Measurements from ENCODE around the gene CYP2U1. TPM values are rescaled to one million over a fixed set of nuclear protein-coding genes. Genes with fewer than 3 reads are reported as not detected.
"Not testable (repeated sequence)": the region's sequence is repeated elsewhere in the genome, so short reads cannot be mapped to it uniquely, and the experiment has no call there.

CYP2U1 gene
- total RNA-seq, 1 experiment from 2014 or later: 13.1 TPM

DNA sequence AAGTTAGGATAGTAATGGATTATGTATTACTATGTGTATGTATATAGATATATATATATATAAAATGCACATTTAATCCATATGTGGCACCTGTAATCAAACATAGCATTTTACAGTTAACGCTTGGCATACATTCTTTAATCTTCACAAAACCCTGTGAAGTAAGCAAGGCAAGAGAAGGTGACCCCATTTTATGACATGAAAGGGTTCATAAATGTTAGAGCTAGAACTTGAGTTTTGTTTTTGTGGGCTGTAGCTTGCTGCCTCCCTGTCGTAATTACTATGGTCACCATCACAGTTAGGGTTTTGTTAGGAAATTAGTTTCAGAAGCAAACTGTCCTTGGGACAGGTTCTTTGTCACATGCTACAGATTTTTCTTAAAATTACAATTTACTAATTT is 13.8 kb upstream of the CYP2U1 start:
- DNase-seq (ENCODE audit: low spot score): no peak

DNA sequence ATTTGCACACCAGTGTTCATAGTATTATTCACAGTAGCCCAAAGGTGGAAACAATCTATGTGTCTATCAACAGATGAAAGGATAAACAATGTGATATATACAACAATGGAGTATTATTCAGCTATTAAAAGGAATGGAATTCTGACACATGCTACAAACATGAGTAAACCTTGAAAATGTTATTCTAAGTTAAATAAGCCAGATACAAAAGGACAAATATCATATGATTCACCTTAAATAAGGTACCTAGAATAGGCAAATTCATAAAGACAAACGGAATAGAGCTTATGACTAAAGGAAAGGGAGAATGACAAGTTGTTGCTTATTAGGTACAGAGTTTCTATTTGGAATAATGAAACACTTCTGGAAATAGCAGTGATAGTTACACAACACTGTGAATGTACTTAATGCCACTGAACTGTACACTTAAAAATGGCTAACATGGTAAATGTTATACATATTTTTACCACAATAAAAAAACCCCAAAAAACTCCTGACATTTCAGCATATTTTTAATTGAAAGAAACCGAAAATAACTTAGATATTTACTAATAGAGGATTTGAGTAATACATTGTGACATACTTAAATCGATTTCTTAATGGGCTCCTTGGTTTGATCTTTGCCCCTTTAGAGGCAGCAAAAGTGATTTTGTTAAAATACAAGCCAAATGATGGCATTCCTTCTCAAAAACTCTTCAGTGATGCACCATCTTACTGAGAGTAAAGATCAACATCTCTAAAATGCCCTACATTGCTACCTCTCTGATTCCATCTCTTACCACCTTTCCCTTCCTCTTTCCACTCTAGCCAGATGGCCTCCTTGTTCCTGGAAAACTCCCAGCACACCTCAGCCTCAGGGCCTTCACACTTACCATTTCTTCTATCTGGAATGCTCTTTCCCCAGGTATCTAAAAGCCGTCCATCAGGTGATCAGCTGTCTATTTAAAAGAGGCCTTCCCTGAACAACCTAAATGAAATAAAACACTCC is 8.6 kb upstream of the CYP2U1 start:
- DNase-seq (ENCODE audit: low spot score): no peak

DNA sequence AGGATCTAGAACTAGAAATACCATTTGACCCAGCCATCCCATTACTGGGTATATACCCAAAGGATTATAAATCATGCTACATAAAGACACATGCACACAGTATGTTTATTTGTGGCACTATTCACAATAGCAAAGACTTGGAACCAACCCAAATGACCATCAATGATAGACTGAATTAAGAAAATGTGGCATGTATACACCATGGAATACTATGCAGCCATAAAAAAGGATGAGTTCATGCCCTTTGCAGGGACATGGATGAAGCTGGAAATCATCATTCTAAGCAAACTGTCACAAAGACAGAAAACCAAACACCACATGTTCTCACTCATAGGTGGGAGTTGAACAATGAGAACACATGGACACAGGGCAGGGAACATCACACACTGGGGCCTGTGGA is 5.6 kb upstream of the CYP2U1 start:
- DNase-seq (ENCODE audit: low spot score): not testable (repeated sequence)

DNA sequence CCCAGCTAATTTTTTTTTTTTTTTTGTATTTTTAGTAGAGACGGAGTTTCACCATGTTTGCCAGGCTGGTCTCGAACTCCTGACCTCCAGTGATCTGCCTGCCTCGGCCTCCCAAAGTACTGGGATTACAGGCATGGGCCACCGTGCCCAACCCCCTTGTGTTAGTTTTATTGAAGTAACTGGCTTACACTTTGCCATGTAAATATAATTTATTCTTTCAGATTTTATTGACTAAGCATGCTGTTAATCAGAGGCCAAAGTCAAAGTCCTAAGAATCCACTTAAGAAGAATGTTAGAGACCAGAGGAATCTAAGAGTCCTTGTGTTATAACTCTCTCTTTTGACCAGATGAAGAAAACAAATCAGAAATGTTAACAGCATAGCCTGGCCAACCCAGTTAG is 4.5 kb upstream of the CYP2U1 start:
- not testable (repeated sequence) for DNase-seq (ENCODE audit: low spot score)

DNA sequence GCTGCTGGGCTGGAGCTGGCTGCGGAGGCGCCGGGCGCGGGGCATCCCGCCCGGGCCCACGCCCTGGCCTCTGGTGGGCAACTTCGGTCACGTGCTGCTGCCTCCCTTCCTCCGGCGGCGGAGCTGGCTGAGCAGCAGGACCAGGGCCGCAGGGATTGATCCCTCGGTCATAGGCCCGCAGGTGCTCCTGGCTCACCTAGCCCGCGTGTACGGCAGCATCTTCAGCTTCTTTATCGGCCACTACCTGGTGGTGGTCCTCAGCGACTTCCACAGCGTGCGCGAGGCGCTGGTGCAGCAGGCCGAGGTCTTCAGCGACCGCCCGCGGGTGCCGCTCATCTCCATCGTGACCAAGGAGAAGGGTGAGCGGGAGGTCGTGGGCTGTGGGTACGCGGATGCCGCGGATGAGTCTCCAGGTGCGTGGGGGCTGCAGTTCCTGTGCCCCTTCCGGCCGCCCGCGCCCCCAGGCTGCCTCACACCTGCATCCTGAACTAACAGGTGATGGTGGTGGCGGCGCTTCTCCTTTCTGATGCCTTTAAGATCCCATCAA is 499 bp downstream of the CYP2U1 start:
- DNase-seq (ENCODE audit: low spot score): no peak

DNA sequence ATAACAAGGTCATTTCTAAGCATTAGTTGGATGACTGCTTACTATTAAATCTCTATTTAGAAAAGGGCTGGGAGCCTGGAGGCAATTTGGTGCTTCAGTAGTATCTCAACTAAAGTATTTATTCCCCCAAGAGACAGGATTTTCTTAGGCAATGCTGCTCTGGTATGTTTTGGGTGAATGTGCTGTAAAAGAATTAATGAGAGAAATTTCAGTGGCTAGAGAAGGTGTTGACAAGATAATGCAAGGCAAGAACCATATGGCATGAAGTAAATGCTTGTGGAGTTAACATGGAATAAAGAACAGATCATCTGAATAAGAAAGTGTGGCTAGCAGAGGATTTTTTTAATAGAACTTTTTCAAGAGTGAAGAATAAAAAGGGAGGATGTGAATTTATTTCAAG is 3.9 kb downstream of the CYP2U1 start:
- no peak for DNase-seq (ENCODE audit: low spot score)

DNA sequence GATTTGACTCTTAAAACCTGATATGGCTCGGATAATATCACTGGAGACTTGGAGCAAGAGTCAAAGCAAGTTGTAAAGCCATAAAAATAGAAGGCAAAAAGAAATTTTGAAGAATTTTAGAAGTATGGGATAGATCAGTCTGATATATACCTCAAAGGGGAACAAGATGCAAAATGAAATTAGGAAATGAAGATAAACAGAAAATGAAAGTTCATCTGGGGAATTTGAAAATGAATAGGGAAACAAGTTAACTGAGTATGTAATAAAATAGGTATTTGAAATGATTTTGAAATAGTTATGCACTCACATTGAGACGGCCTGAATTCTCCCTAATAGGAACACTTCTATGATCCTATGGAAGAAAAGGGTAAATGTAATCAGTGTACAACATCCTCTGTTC is 5.7 kb downstream of the CYP2U1 start:
- DNase-seq (ENCODE audit: low spot score): no peak

DNA sequence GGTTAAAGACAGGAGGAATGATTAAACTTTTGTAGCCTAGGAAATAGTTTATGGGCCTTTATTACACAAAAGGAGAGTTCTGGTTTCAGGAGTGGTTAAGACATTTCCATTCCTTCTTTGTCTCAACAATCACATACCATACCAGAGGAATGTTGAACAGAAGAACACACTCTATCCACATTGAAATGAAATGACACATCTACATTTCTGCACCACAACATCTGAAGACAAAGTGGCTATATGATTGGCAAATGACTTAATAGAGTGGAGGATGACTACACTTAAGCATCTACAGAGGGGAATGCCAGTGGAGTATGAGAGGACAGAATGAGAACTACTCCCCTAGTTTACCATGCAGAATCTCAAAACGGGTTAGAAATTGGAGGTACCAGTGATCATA is 8.0 kb downstream of the CYP2U1 start:
- no peak for DNase-seq (ENCODE audit: low spot score)

DNA sequence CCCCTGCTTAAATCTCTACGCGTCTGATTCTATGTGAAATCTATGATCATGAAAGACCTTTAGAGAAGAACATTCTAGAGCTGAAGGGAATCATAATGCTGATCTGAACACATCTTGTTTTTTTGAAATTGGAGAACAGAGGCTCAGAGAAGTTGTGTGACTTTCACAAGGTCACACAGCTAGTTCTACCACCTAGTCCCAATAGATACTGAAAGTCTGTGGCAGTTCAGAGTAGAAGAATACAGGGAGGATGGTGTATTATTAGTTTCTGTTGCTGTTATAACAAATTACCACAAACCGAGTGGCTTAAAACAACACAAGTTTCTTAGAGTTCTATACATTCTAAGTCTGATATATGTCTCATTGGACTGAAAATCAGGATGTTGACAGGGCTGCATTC is 14.5 kb downstream of the CYP2U1 start:
- DNase-seq (ENCODE audit: low spot score): no peak

DNA sequence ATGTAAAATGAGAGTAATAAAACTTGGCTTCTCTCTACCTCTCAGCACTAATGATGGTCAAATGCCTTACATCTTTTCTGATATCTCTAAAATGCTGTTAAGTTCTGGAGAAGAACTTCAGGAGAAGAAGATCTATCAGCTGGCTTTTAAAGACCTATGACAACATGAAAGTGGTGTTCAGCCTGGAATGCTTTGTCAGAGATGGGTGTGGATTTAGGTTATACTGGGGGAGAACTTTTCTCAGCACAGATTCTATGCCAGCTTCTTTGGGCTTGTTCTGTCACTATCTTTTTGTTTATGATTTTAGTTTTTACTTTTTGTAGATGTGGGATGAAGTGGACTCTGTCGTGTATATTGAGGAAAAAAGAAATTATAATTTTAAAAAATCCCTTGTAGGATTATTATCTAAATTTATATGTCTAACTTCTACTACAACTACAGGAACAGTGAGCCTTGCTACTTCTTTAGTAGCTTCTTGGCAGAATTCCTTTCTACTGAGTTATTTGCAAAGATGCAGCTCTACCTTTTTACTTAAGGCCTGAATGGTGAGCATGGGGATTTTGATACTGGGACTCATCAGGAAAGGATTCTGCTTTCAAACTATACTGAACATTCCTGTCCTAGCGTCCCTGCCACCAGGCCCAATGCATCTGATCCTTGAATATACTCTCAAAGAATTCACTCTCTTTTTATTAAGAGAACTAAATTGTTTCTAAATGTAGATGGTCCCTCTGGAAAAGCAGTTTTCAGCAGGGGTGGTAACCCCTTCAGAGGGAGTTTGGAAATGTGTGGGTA is 19.6 kb downstream of the CYP2U1 start:
- no peak for DNase-seq (ENCODE audit: low spot score)

DNA sequence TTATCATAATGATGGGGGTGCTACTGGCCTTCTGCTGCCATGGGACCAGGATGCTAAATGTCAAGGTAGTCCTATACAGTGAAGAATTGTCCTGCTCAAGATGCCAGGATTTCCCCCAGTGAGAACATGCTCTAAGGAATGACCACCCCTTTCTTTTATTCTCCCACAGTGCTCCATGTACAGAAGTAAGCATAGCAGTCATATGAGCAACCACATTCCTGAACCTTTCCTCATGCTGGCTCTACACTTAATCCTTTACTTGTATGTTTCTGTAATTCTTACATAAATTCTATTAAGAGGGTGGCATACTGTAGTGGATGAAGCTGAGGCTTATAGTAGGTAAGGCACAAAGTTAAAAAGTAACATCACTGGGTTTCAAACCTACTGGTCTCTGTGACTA is 20.2 kb downstream of the CYP2U1 start:
- DNase-seq (ENCODE audit: low spot score): no peak

DNA sequence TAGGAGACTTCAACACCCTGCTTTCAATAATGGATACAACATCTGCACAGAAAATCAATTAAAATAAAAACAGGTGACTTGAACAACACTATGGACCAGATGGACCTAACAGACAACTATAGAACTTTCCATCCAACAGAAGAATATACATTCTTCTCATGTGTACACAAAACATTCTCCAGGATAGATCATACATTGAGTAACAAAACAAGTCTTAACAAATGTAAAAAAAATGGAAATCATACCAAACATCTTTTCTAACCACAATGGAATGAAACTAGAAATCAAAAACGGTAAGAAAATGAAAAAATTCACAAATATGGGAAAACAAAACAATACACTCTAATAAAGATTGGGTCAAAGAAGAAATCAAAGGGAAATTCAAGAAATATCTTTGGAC is 24.7 kb downstream of the CYP2U1 start:
- DNase-seq (ENCODE audit: low spot score): no peak

DNA sequence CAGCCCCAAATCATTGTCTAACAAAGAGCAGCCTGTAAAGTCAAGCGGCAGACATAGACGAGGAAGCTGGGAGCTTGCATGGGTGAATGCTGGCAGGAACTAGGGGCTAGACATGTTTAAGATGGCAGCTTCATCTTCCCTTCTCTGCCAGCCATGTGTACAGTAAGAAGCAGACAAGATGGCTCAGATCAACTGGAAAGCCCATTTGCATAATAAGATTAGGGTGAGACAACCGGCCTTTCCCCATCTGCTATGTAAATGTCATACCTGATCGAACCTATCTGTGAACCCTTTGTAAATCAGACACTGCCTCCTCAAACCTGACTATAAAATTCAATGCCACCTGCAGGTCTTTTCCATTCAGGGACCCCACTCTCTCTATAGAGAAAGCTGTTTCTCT is 35.6 kb downstream of the CYP2U1 start:
- DNase-seq (ENCODE audit: low spot score): no peak

DNA sequence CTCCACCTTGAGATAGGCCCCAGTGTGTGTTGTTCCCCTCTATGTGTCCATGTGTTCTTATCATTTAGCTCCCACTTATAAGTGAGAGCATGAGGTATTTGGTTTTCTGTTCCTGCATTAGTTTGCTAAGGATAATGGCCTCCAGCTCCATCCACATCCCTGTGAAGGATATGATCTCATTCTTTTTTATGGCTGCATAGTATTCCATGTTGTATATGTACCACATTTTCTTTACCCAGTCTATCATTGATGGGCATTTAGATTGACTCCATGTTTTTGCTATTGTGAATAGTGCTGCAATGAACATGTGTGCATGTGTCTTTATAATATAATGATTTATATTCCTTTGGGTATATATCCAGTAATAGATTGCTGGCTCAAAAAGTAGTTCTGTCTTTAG is 36.2 kb downstream of the CYP2U1 start:
- not testable (repeated sequence) for DNase-seq (ENCODE audit: low spot score)

DNA sequence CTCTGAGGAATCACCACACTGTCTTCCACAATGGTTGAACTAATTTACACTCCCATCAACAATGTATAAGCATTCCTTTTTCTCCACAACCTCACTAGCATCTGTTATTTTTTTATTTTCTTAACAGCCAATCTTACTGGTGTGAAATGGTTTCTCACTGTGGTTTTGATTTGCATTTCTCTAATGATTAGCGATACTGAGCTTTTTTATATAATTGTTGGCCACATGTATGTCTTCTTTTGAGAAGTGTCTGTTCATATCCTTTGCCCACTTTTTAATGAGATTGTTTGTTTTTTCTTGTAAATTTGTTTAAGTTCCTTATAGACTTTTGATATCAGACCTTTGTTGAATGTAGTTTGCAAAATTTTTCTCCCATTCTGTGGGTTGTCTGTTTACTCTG is 36.6 kb downstream of the CYP2U1 start:
- not testable (repeated sequence) for DNase-seq (ENCODE audit: low spot score)

DNA sequence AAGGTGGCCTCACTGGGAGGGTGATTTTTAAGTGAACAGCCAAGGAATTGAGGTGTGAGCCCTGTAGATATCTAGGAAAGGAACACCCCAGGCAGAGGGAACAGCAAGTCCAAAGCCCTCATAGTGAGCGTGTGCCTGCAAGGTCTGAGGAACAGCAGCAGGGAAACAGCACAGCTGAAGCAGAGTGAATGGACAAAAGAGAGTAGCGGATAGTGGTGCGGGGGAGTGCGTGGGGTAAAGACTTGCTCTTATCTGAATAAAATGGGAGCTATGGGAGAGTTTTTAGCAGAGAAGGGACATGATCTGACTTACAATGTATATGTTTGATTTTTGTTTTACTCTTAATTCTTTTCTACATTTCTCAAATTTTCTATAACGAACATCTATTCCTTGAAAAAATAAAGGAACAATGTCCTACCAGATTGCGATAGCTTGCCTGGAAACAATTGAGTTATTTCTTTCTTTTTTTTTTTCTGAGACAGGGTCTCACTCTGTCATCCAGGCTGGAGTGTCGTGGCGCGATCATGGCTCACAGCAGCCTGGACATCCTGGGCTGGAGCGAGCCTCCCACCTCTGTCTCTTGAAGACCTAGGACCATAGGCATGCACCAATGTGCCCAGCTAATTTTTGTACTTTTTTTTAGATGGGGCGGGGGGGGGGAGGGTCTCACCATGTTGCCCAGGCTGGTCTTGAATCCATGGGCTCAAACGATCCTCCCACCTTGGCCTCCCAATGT is 38.9 kb downstream of the CYP2U1 start:
- no peak for DNase-seq (ENCODE audit: low spot score)

DNA sequence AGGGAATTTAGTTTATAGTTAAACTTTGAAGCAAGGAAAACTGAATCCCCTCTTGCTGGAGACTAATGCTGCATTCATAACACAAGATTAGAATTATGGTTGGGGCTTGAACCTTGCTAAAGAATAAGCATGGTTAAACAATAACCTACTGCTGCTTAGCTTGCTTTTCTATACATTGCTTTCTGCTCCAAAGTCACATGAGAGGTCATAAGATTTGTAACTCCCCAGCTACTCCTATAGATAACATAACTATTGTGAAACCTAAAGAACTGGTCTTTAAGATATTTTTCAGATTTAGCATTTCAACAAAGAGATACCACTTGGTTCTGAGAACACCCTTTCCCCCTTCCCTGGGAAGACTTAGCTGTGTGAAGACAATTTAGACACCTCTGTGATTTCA is 41.3 kb downstream of the CYP2U1 start:
- no peak for DNase-seq (ENCODE audit: low spot score)

DNA sequence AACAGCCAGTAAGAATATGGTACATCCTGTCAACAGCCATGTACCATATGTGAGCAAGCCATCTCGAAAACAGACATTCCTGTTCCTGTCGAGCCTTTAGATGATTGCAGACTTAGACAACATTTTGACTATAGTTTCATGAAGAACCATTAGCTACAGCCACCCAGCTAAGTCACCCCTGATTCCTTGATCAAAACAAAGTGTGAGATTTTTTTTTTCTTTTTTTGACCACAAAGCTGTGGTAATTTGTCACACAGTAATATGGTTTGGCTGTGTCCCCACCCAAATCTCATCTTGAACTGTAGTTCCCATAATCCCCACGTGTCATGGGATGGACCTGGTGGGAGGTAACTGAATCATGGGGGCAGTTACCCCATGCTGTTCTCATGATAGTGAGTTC is 43.2 kb downstream of the CYP2U1 start:
- no peak for DNase-seq (ENCODE audit: low spot score)

DNA sequence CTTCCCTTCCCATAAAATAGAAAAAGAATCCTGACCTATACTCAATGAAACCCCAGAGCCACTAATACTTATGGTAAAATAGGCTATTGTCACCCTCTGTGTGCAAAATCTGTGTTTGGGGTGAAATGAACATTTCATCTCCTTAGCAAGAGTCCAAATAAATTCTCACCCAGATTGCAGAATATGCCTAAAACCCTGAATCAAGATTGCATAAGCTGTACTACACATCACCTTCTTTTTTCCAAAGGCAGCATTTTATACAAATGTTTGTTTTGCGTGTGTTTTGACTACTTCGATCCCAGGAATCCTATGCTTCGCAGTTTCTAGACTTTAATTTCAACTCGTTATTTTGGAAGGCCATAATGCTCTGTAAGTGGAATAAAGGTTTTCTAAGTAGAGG is 46.1 kb downstream of the CYP2U1 start:
- no peak for DNase-seq (ENCODE audit: low spot score)

DNA sequence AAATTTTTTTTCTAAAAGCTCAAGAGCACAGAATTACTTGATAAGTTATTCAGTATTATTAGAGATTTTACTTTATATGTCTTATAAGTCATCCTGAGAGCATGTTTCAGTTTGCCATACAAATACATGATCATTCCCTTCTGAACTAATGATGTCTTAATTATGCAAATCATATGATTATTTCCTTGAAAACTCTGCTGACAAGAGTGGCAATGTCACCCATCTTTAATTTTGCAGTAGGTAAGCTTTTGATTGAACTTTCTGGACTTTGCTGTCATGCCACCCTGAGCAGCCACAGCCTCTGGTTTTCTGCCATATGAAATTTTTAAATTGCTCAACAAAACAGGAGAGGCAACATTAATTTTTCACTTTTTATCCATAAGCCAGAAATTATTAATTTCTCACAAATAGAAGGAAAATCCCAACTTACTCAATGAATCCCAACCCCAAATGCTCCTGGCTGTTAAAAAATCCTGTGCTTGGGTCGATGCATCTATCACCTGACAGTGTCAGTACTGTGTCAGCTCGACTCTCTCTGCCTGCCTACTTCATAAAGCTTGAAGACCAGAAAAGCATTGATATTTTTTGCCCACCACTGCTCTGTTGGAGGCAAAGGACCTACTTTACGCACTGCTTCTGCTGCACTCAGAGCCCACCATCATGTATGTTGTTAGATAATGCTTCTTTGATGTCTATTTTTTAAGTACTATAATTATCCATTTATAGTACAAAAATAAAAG is 46.8 kb downstream of the CYP2U1 start:
- no peak for DNase-seq (ENCODE audit: low spot score)
